Measurements from ENCODE around the gene LSM3.

The LSM3 gene

DNA sequence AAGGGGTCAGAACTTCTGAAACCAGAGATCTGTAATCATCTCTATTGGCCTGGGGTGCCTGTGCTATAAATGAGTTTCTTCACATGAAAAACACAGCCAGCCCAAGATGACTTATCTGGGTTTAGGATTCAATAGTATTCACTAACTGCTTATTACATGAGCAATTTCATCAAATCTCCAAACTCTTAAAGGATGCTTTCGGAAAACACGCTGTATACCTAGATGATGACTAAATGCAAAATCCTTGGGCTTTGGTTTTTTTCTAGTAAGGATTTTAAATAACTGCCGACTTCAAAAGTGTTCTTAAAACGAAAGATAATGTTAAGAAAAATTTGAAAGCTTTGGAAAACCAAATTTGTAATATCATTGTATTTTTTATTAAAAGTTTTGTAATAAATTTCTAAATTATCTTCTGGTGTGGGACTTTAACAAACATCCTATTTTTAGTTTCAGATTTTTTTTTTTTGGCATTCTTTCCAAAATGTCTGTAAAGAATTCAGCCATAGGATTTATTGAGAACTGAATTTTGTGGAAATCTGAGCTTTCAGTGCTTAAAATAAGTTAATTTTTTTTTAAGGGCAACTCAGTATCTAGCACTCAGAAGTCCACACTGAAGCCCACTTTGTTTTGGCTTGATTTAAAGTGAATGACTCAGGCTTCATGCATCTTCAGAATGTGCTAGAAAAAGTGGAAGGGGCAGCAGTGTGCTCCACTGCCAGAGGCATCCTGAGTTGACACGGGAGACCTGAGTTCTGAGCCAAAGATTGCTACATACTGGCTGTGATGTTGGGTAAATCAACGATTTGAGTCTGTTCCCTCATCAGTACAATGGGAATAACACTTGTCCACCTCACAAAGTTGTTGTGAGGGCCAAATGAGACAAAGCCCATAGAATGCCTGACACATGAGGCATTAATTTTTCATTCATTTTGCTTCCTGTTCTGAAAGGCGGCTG, 35.1 kb upstream of the LSM3 start:
- DNase-seq (ENCODE audit: low read depth): peak; percentile 96

DNA sequence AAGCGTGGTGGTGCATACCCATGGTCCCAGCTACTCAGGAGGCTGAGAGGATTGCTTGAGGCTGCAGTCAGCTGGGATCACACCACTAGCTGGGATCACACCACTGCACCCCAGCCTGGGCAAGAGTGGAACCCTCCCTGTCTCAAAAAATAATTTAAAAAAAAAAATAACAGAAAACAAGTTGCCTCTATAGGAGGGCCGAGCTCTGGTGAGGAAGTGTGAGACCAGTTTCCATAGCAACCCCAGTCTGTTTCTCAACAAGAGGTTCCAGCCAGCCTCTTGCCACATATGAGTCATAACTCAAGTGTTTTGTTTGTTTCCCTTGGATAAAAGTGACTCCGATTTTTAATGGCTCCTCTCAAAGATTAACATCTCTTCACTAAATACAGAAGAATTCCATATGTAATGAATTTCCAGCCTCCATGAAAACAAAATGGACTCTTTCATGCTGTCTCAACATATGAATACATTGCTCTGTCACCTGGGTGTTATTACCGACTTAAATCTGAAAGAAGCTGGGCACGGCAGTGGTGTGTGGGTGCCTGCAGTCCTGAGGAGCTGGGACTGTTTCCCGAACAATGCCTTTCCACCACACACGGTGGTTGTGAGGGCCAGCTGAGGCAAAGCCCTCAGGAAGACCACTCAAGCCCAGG, 34.1 kb upstream of the LSM3 start:
- peak; percentile 99 for DNase-seq (ENCODE audit: low read depth)

- DNase-seq (ENCODE audit: low read depth): peak; percentile 62
Observed at GRCh38 chr3:14145236-14145635, 33.4 kb upstream of the LSM3 start.

DNA sequence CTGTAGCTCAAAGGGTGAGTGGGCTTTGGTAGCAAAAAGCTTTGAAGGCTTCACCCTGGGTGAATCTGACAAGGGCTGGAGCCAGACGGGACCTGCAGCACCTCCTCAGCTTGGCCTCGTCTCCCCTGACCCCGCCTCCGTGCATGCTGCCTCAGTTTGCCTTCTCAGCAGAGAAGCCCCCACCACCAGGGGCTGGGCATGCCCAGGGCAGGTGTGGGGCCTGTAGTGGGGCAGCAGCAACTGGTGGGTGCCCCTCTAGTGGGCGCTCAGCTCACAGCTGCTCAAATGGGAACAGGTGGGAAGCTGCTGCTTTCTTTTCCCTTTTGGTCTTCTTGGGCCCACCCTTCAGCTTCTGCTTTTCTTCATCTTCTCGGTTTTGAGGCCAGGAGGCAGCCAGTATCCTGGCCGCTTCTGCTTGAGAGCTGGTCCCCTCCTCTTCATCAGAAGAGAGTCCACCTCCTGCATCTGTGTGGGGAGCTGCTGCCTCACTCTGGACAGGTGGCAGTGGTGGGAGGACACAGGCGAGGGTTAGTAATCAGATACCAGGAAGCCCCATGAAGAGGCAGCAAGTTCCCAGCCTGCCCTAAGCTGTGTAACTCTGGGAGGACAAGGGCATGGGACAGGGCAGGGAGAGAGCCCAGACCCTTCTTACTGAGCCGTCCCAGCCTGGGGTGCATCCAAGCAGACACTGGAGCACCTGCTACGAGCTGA, 32.8 kb upstream of the LSM3 start:
- DNase-seq (ENCODE audit: low read depth): no peak

GRCh38 chr3:14146381-14147065, 32.1 kb upstream of the LSM3 start:
- DNase-seq (ENCODE audit: low read depth): no peak

DNA sequence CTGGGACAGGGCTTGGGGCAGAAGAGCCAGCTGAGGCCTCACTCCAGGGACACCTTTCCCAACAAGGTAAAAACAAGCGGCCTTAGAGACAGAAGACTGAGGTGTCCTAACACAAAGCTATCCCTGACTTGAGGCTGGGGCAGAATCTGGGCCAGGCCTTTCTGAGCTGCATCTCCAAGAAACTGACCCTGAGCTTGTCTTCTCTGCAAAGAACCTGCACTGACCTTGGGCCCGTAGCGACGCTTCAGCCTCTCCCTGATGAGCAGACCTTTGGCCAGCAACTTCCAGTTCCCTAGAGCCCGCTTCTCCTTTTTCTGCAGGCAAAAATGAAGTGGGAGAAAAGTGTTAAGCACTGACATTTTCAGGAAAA, 31.6 kb upstream of the LSM3 start:
- DNase-seq (ENCODE audit: low read depth): no peak

- no peak for DNase-seq (ENCODE audit: low read depth)
Observed at GRCh38 chr3:14147617-14148016, 31.0 kb upstream of the LSM3 start.

DNA sequence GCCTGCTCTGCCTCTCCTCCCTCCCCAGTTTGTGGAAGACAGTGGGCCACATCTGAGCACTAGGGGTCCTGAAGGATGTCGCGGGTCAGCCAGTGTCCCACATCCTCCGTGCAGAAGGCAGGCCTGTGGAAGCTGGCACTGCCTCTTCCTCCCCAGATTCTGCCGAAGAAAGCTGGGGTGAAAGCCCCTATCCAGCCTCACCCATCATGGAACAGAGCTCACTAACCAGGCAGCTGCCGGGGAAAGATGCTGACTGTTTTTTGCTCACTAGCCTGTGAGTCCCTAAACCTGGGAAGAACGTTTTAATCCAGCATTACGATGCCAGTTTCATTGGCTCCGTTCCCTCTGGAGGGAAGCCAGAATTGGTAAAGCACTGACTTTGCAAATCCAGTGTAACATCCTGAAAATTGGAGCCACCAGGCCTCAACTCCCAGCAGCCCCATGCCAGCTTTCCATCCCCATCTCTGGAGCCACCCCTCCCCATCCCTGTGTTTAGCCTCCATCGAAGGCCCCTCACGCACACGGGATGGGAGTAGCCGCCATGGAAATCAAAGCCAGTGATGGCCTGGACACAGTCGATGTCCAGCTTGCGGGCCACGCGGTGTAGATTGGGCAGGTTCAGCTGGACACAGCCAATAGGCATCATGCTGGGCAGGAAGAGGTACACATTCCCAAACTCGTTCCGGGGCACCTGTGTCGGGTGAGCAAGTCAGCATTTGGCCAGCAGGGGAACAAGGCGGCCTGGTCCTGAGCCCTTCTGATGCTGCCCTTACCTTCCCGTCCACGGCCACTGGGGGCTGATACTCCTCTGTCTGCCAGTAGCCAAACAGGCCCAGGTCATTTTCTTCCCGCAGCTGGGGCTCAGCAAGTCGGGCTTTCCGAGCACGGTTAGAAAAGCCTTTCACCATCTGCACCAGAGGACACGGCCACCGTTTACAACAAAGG, 30.3 kb upstream of the LSM3 start:
- DNase-seq (ENCODE audit: low read depth): no peak

DNA sequence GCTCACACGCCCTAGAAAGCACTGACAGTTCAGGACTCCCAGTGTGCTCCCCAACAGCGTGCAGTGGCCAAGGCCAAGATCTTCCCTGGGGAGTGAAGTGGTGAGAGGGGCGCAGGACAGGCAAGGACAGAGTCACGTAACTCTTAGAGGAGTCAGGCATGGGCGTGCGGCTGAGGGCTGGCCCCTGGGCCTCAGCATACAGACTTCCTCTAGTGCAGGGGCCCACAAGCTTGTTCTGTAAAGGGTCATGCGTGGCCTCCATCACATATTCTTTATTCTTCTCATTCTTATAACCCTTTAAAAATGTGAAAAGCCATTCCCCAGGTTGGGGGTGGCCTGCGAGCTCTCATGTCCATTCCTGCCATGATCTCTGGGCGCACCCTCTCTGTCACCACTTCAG, 28.5 kb upstream of the LSM3 start:
- no peak for DNase-seq (ENCODE audit: low read depth)

- no peak for DNase-seq (ENCODE audit: low read depth)
Observed at GRCh38 chr3:14150491-14151230, 28.0 kb upstream of the LSM3 start.

DNA sequence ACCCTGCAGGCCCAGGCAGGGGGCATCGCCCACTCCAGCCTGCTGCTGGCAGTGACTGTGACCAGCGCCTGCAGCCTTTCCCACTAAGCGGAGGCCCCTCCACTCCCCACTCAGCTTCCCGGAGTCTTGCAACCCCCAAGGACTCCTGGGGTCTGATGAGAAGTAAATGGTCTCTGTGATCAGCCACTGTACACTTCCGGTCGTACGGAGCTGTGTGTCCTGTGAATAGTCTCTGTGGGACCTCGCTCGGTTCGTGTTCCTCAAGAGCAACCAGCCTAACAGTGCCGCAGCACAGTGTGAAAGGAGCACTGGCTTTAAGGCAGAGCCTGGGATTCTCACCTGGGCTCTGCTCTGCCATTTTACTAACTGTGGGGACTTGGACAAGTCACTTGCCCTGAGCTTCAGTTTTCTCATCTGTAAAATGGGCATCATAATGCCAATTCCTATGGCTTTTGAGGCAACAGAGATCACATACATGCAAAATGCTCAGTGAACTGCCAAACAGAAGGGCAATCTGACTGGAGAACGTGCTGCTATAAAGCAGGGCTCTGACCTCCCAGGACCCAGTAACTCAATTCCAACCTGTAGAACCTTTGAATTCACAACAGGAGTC, 27.0 kb upstream of the LSM3 start:
- no peak for DNase-seq (ENCODE audit: low read depth)

GRCh38 chr3:14152233-14152962, 26.2 kb upstream of the LSM3 start:
- DNase-seq (ENCODE audit: low read depth): no peak

- no peak for DNase-seq (ENCODE audit: low read depth)
Observed at GRCh38 chr3:14152963-14153355, 25.7 kb upstream of the LSM3 start.

DNA sequence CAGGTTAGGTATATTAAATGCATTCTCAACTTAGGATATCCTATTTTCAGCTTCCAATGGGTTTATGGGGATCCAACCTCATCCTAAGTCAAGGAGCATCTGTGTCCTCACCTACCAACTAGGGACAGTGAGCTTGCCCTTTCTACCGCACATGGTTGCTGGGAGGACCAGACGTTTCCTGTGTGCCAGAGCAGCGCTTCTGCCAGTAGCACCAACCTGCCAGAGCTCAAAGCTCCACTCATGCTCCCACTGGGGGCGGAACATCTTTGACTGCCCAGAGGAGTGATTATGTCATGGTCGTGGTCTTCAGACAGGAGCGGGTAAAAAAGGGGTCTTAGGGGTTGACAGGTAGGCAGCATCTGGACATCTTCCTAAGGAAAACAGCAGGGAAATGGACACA, 25.0 kb upstream of the LSM3 start:
- no peak for DNase-seq (ENCODE audit: low read depth)

DNA sequence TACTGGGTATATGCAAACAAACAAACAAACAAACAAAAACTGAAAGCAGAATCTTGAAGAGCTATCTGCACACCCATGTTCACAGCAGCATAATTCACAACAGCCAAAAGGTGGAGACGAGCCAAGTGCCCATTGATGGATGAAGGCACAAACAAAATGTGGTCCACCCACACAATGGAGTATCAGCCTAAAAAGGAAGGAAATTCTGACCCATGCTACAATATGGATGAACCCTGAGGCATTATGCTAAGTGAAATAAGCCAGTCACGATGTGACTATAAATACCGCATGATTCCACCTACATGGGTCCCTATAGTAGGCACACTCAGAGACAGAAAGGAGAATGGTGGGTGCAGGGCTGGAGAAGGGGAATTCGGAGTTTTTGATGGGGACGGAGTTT, 24.3 kb upstream of the LSM3 start:
- no peak for DNase-seq (ENCODE audit: low read depth)

DNA sequence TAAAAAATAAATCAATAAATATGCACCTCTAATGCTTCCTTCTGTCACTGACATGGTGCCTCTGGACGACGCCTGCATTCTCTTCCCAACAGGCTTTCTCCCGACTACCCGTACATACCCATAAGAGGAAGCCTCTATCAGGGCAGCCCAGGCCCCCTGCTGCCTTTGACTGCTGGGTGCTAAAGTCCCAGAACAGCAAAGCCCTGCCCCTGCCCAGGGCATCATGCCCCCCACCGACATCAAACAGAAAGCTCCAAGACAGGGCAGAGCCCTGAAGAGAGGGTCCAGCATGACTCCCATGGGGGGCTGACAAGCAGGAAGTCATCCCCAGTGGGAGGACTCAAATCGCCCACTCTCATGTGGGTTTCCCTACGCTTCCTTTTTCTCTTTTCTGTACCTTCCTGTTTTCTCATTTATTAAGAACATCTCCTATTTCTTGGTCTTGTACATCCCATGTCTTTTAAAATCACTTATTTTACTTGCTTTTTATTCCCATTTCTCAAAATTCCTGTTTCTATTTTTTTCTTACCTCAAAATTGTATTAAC, 23.6 kb upstream of the LSM3 start:
- no peak for DNase-seq (ENCODE audit: low read depth)

DNA sequence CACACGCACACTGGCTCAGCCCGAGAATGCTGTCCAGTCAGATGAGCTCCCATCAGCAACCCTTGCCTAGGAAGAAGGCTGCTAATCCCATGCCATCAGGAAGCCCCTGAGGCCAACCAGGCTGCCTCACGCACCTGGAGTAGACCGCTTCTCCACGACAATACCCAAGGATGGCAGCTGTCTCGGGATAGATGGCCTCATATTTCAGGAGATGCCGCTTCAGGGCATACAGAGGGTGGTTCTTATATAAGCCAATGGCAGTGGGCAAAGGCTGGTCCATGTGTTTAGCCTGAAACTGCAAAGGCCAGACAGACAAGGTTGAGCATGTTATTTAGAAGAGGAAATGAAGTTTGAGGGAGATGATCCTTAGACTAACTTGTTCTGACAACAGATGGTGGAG, 22.4 kb upstream of the LSM3 start:
- no peak for DNase-seq (ENCODE audit: low read depth)

DNA sequence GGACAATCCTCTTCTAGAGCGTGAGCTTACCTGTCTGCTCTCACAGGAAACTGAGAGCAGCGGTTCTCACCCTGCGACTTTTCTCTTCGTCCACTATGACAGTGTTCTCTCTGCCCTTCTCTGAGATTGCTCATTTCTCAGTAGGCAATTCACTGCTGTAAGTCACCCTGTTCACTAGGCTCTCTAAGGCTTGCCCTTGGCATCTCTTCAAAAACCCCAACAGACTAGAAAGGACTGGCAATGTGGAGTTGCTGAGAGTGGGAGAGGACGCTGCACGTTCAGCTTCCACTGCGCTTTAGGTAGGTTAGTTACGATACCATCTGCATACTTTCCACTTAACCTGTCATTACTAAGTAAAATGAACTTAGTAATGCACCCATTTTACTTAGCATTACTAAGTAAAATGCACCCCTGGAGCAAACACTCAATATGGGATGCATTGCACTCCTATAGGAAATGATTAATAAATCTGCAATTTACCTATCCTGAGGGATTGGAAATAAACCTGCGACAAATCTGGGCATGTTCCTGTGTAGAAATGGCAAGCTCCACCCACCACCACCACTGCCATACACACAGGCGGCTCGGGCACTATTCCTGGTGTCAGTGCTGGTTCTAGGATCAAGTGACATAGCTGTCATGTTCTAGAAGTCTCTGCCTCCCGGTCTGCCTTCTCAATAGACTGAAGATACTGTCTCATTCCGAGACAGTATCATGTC, 21.6 kb upstream of the LSM3 start:
- DNase-seq (ENCODE audit: low read depth): no peak

Data from amniotic epithelial cell (primary cell).